ENCODE data around the gene PRICKLE2.

The PRICKLE2 gene

DNA sequence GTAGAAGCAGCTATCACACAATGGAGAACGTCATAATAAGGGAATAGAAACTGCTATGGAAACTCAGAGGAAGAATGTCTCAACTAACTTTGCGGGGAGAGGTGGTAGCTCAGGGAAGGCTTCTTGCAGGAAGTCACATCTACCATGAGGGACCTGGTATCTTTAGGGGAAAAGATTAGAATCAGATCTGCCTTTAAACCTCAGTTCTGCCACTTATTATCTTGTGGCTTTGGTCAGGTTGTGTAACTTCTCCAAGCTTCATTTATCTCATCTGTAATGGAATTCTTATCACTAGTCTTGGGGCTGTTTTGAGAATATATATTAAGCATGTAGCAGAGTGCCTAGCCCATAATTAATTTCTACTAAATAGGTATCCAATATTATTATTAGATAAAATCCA, 46.4 kb upstream of the PRICKLE2 start:
- Histone ChIP-seq H3K9me3 (ENCODE audit: control insufficient read depth, insufficient read depth, low read depth, low read length) (no peaks in the 10 kb centered on the region), H3K36me3 (ENCODE audit: control insufficient read depth in 2 of 2, insufficient read depth in 1 of 2, low read length in 2 of 2) (no peaks in the 10 kb centered on the region), H3K4me3 (ENCODE audit: low read depth, low read length) (no peak overlapping the region), H3K4me1 (ENCODE audit: control insufficient read depth, insufficient read depth, low read length) (no peaks in the 10 kb centered on the region), H3K27ac (ENCODE audit: extremely low read depth, low read depth, low read length) (no peak overlapping the region)
- ChIA-PET CTCF (no interaction called here), POLR2A (no interaction called here)
- TF ChIP-seq, protein P1, sequence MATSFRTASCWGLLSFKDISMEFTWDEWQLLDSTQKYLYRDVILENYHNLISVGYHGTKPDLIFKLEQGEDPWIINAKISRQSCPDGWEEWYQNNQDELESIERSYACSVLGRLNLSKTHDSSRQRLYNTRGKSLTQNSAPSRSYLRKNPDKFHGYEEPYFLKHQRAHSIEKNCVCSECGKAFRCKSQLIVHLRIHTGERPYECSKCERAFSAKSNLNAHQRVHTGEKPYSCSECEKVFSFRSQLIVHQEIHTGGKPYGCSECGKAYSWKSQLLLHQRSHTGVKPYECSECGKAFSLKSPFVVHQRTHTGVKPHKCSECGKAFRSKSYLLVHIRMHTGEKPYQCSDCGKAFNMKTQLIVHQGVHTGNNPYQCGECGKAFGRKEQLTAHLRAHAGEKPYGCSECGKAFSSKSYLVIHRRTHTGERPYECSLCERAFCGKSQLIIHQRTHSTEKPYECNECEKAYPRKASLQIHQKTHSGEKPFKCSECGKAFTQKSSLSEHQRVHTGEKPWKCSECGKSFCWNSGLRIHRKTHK (tag by site-specific recombination; IDR thresholded peaks at IDR 0.05) = no peak
- TF ChIP-seq ZNF112 (tag by site-specific recombination; IDR thresholded peaks at IDR 0.05) (no peak), ZNF311 (tag by site-specific recombination; IDR thresholded peaks at IDR 0.05; ENCODE audit: borderline replicate concordance) (no peak), TRIM28 (IDR thresholded peaks at IDR 0.05; ENCODE audit: borderline replicate concordance, low read length) (no peak), ZNF561 (tag by site-specific recombination; IDR thresholded peaks at IDR 0.05; ENCODE audit: borderline replicate concordance) (no peak), ZNF169 (tag by site-specific recombination; IDR thresholded peaks at IDR 0.05) (no peak), BCL11B (tag by site-specific recombination; IDR thresholded peaks at IDR 0.05; ENCODE audit: low read depth) (no peak)
- TF ChIP-seq, protein P2, sequence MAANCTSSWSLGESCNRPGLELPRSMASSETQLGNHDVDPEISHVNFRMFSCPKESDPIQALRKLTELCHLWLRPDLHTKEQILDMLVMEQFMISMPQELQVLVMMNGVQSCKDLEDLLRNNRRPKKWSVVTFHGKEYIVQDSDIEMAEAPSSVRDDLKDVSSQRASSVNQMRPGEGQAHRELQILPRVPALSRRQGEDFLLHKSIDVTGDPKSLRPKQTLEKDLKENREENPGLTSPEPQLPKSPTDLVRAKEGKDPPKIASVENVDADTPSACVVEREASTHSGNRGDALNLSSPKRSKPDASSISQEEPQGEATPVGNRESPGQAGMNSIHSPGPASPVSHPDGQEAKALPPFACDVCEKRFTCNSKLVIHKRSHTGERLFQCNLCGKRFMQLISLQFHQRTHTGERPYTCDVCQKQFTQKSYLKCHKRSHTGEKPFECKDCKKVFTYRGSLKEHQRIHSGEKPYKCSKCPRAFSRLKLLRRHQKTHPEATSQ (tag by site-specific recombination; IDR thresholded peaks at IDR 0.05) = no peak
- TF ChIP-seq, protein P3, sequence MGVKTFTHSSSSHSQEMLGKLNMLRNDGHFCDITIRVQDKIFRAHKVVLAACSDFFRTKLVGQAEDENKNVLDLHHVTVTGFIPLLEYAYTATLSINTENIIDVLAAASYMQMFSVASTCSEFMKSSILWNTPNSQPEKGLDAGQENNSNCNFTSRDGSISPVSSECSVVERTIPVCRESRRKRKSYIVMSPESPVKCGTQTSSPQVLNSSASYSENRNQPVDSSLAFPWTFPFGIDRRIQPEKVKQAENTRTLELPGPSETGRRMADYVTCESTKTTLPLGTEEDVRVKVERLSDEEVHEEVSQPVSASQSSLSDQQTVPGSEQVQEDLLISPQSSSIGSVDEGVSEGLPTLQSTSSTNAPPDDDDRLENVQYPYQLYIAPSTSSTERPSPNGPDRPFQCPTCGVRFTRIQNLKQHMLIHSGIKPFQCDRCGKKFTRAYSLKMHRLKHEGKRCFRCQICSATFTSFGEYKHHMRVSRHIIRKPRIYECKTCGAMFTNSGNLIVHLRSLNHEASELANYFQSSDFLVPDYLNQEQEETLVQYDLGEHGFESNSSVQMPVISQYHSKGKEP (tag by site-specific recombination; IDR thresholded peaks at IDR 0.05) = no peak
- TF ChIP-seq, protein P4, sequence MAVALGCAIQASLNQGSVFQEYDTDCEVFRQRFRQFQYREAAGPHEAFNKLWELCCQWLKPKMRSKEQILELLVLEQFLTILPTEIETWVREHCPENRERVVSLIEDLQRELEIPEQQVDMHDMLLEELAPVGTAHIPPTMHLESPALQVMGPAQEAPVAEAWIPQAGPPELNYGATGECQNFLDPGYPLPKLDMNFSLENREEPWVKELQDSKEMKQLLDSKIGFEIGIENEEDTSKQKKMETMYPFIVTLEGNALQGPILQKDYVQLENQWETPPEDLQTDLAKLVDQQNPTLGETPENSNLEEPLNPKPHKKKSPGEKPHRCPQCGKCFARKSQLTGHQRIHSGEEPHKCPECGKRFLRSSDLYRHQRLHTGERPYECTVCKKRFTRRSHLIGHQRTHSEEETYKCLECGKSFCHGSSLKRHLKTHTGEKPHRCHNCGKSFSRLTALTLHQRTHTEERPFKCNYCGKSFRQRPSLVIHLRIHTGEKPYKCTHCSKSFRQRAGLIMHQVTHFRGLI (tag by site-specific recombination; IDR thresholded peaks at IDR 0.05) = no peak
- TF ChIP-seq, protein P5, sequence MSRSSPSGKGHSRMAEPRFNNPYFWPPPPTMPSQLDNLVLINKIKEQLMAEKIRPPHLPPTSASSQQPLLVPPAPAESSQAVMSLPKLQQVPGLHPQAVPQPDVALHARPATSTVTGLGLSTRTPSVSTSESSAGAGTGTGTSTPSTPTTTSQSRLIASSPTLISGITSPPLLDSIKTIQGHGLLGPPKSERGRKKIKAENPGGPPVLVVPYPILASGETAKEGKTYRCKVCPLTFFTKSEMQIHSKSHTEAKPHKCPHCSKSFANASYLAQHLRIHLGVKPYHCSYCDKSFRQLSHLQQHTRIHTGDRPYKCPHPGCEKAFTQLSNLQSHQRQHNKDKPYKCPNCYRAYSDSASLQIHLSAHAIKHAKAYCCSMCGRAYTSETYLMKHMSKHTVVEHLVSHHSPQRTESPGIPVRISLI (tag by site-specific recombination; IDR thresholded peaks at IDR 0.05) = no peak
- TF ChIP-seq, protein P6, sequence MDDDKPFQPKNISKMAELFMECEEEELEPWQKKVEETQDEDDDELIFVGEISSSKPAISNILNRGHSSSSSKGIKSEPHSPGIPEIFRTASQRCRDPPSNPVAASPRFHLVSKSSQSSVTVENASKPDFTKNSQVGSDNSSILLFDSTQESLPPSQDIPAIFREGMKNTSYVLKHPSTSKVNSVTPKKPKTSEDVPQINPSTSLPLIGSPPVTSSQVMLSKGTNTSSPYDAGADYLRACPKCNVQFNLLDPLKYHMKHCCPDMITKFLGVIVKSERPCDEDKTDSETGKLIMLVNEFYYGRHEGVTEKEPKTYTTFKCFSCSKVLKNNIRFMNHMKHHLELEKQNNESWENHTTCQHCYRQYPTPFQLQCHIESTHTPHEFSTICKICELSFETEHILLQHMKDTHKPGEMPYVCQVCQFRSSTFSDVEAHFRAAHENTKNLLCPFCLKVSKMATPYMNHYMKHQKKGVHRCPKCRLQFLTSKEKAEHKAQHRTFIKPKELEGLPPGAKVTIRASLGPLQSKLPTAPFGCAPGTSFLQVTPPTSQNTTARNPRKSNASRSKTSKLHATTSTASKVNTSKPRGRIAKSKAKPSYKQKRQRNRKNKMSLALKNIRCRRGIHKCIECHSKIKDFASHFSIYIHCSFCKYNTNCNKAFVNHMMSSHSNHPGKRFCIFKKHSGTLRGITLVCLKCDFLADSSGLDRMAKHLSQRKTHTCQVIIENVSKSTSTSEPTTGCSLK (tag by site-specific recombination; IDR thresholded peaks at IDR 0.05) = no peak

DNA sequence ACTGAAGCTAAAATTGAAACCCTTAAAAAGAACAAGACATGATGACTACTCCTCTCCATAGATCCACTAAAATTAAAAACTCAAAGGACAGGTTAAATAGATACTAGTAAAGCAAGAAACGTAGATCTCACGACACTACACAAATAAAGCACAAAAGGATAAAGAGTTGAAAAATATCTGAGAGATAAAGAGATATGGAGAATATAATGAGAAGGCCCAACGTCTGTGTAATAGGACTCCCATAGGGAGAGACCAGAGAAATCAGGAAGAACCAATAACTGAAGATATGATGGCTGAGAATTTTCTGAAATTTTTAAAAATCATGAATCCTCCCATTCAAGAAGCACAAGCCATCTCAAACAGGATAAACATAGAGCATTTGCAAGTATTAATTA, 45.6 kb upstream of the PRICKLE2 start:
- TF ChIP-seq HOXA7 (CRISPR knock-in tag; IDR thresholded peaks at IDR 0.05; ENCODE audit: borderline replicate concordance) (no peak), ZNF133 (tag by site-specific recombination; IDR thresholded peaks at IDR 0.05) (peak; percentile 98)
- Histone ChIP-seq H3K27ac (ENCODE audit: extremely low read depth, low read depth, low read length) (no peak overlapping the region), H3K4me3 (ENCODE audit: low read depth, low read length) (no peak overlapping the region), H3K36me3 (ENCODE audit: control insufficient read depth in 2 of 2, insufficient read depth in 1 of 2, low read length in 2 of 2) (no peaks in the 10 kb centered on the region), H3K4me1 (ENCODE audit: control insufficient read depth, insufficient read depth, low read length) (no peaks in the 10 kb centered on the region), H3K9me3 (ENCODE audit: control insufficient read depth, insufficient read depth, low read depth, low read length) (no peaks in the 10 kb centered on the region)
- ChIA-PET POLR2A (no interaction called here), CTCF (no interaction called here)

Measured in HEK293 (cell line).